Gastrocnemius medialis (tissue), 4 donors: Measurements from ENCODE around the gene NF2. TPM values are rescaled to one million over a fixed set of nuclear protein-coding genes. Genes with fewer than 3 reads are reported as not detected.

Experiments used
- ATAC-seq, 2 donors: fragments of 150-250 bp; one replicate each; pipeline ENCODE4 v1.9.1; 2016
- DNase-seq, 2 donors: peaks; one replicate each; pipeline ENCODE4 v3.0.0-alpha.2; 2019
- H3K27ac ChIP-seq, 4 donors: fragments of 200-600 bp; sonication (generic); 1 replicate in 1 of 4; 2 replicates in 3 of 4; pipeline ENCODE4 v1.5.1; 2016 to 2018; ENCODE audit warnings: mild to moderate bottlenecking in 2 of 4, moderate library complexity in 1 of 4
- H3K27me3 ChIP-seq, 3 donors: fragments of 200-600 bp; sonication (generic) in 2 of 3; 1 replicate in 1 of 3; 2 replicates in 2 of 3; pipeline versions ENCODE4 v1.5.1 to v1.6.0; 2016 to 2019; ENCODE audit warnings: mild to moderate bottlenecking in 1 of 3, moderate library complexity in 1 of 3
- H3K36me3 ChIP-seq, 2 donors: fragments of 200-600 bp; sonication (generic) in 1 of 2; one replicate each; pipeline ENCODE4 v1.5.1; 2017 to 2018
- H3K4me1 ChIP-seq, 2 donors: fragments of 200-600 bp; sonication (generic) in 1 of 2; one replicate each; pipeline ENCODE4 v1.5.1; 2016 to 2017; ENCODE audit warnings: mild to moderate bottlenecking in 2 of 2
- H3K4me3 ChIP-seq, 4 donors: fragments of 200-600 bp; sonication (generic) in 3 of 4; 1 replicate in 1 of 4; 2 replicates in 3 of 4; pipeline ENCODE4 v1.5.1; 2016 to 2019; ENCODE audit warnings: mild to moderate bottlenecking in 2 of 4
- H3K9me3 ChIP-seq, 3 donors: fragments of 200-600 bp; sonication (generic) in 2 of 3; 1 replicate in 1 of 3; 2 replicates in 2 of 3; pipeline ENCODE4 v1.5.1; 2016 to 2019
- POLR2A ChIP-seq, 2 donors: fragments of 450-650 bp; IDR thresholded peaks; one replicate each; pipeline ENCODE4 v1.6.1; 2017; ENCODE audit warnings: antibody characterized with exemption in 2 of 2, mild to moderate bottlenecking in 2 of 2, moderate library complexity in 2 of 2
- in situ Hi-C, 4 donors: fragments of 200-750 bp; cut with MboI; loops; one replicate each; pipeline versions ENCODE4 v1.15.0 to v1.8.0; 2017; ENCODE audit warnings: low sequenced_read_pairs in 4 of 4
- intact Hi-C: fragments of 100-400 bp; cut with DNase I; formaldehyde crosslinking; loops from one replicate; pipeline ENCODE4 v1.15.1; 2023; ENCODE audit warnings: low total_unique reads
- total RNA-seq, 4 donors: library from RNA; depleted of rRNA; stranded (reverse); fragments of >200 nt; gene quantifications; one replicate each; pipeline versions ENCODE4 v1.1.0 to v1.2.3, GENCODE V29; 2016
- TF ChIP-seq, protein P1 (sequence below), 5 experiments: fragments of 450-650 bp in 3 of 5; fragments of 200-600 bp in 2 of 5; sonication (generic) in 2 of 5; IDR thresholded peaks in 4 of 5; conservative IDR thresholded peaks in 1 of 5; 1 replicate in 4 of 5; 2 replicates in 1 of 5; pipeline ENCODE4 v1.5.1; 2016 to 2019; ENCODE audit warnings: antibody characterized with exemption in 5 of 5, mild to moderate bottlenecking in 3 of 5, moderate library complexity in 3 of 5

The NF2 gene
- total RNA-seq, 4 donors from 2014 or later, result 34.7 to 66.3 (median 48.2) TPM

DNA sequence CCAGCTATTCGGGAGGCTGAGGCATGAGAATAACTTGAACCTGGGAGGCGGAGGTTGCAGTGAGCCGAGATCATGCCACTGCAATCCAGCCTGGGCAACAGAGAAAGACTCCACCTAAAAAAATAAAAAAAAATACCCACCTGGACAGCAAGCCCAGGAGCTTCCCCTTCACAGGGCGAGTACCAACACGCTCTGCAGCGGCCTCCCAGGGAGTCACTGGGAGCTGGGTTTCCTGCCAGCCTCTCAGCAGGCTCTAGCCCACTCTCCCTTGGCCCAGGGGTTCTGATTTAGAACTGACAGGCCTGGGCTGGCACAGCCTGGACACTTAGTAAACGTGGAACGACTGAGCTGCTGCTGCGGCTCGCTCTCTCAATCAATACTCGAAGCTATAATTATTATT lies 114.4 kb downstream of the NF2 start:
- H3K4me1 ChIP-seq, result no peaks in the 10 kb centered on the region
- H3K4me3 ChIP-seq, result no peak overlapping the region
- in situ Hi-C loops (no loop called here), intact Hi-C loops (no loop called here)
- TF ChIP-seq, protein P1, sequence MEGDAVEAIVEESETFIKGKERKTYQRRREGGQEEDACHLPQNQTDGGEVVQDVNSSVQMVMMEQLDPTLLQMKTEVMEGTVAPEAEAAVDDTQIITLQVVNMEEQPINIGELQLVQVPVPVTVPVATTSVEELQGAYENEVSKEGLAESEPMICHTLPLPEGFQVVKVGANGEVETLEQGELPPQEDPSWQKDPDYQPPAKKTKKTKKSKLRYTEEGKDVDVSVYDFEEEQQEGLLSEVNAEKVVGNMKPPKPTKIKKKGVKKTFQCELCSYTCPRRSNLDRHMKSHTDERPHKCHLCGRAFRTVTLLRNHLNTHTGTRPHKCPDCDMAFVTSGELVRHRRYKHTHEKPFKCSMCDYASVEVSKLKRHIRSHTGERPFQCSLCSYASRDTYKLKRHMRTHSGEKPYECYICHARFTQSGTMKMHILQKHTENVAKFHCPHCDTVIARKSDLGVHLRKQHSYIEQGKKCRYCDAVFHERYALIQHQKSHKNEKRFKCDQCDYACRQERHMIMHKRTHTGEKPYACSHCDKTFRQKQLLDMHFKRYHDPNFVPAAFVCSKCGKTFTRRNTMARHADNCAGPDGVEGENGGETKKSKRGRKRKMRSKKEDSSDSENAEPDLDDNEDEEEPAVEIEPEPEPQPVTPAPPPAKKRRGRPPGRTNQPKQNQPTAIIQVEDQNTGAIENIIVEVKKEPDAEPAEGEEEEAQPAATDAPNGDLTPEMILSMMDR (IDR thresholded peaks at IDR 0.05 in 4 of 5, conservative IDR thresholded peaks at IDR 0.05 in 1 of 5), result no peak
- no peaks in the 10 kb centered on the region for H3K36me3 ChIP-seq
- no peak for DNase-seq
- ATAC-seq, result no peak
- H3K9me3 ChIP-seq, result no peaks in the 10 kb centered on the region
- peaks cover 24 to 26% (median 24%) of the 10 kb centered on the region in 3 donors for H3K27me3 ChIP-seq
- no peak overlapping the region for H3K27ac ChIP-seq

DNA sequence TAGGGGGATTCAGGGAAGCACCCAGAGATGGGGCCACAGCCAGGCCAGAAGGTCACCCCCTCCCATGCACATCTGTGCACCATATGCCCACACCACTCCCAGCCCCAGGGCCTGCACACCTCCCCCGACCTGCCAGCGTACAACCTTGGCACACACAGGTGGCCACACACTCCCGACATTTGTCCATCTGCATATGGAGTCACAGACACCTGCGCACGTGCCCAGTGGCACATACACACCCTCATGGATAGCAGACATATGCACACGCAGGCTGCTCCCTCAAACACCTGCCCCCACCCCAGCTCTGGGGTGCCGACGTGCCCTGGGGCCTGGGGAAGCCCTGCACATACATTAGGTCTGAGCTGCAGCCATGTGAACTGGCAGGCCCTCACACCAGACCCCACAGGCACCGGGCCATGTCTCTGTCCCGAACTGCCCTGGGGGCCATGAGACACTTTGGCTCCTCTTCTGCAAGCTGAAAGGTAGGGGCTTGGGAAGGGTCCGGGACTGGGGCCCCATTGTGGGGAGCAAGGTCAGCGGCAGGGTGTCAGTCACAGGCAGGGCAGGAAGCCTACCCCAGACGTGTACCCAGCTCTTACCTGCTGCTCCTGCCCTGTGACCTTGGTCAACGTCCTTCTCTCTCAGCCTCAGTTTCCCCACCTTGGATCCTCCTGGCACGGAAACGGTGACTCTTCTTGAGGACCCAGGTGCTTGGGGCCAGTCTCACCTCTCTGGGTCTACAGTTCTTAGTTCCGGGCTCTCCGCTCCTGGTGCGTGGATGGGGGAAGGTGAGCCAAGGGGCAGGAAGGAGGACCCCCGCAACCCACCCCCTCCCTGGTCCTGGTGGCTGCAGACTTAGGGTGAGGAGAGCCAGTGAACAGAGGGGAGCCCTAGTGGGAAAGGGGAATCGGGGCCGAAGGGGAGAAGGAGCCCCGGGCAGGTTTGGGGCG lies 115.8 kb downstream of the NF2 start:
- peaks cover 24 to 26% (median 24%) of the 10 kb centered on the region in 3 donors for H3K27me3 ChIP-seq
- H3K4me1 ChIP-seq, result no peaks in the 10 kb centered on the region
- in situ Hi-C loops (no loop called here), intact Hi-C loops (no loop called here)
- H3K36me3 ChIP-seq, result no peaks in the 10 kb centered on the region
- ATAC-seq (no peak), DNase-seq (no peak)
- no peaks in the 10 kb centered on the region for H3K9me3 ChIP-seq
- no peak for TF ChIP-seq POLR2A (IDR thresholded peaks at IDR 0.05)
- TF ChIP-seq, protein P1 (IDR thresholded peaks at IDR 0.05 in 4 of 5, conservative IDR thresholded peaks at IDR 0.05 in 1 of 5), result no peak
- no peak overlapping the region for H3K4me3 ChIP-seq
- no peak overlapping the region for H3K27ac ChIP-seq

DNA sequence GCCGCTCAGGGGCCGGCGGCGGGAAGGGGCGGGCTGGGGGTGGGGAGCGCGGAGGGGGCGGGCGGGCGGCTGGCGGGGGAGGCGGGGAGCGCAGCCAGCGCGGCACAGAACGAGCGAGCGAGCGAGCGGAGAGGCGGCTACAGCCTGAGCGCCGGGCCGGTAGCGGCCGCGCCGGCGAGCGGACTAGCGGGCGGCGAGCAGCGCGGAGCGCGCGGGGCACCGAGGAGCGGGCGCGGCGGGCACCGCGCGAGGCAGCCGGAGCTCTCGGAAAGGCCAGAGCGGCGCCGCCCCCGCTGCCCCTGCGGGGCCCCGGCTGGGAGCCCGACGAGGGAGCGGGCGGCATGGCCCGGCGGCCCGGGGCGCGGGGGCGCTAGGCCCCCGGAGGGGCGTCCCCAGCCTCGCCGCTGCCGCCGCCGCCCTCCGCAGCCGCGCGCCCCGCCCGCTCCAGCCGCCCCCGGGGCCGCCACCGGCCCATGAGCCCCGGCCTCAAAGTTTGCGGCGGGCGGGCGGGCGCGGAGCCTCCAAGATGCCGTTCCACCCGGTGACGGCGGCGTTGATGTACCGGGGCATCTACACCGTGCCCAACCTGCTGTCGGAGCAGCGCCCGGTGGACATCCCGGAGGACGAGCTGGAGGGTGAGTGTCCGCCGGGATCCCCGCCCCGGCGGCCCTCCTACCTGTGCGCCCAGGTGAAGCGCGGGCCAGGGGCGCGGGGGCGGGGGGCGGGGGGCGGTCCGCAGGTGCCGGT lies 116.6 kb downstream of the NF2 start, which contains the start of gene CABP7:
CABP7 (plus strand) TSS at position 105 of the 747 bp plus-strand sequence; CDS start at position 527, 422 bp downstream.
- peaks cover 24 to 26% (median 24%) of the 10 kb centered on the region in 3 donors for H3K27me3 ChIP-seq
- intact Hi-C loops, result no loop called here

DNA sequence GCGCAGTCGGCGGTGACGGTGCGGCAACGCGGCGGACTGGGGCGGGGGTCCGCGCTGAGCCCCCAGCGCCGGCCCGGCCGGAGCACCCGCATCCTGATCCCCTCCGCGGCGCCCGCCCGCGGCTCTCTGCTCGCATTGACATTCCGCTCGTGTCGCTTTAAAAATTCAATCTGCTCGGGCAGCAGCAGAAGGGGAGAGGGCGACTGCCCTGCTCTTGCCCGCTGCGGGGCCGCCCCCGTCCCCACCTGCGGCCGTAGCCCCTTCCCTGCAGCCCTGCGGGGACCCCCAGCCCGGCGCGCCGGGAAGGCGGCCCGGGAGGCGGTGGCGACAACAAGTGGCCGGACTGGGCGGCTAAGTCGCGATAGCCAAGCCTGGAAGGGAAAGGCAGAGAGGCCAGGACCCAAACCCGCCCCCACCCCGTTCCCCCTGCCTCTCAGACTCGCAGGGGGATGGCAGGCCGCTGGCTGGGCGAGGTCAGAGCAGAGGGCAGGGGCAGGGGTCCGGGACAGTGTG lies 117.4 kb downstream of the NF2 start:
- DNase-seq (no peak), ATAC-seq (no peak)
- no peak for TF ChIP-seq POLR2A (IDR thresholded peaks at IDR 0.05)
- TF ChIP-seq, protein P1 (IDR thresholded peaks at IDR 0.05 in 4 of 5, conservative IDR thresholded peaks at IDR 0.05 in 1 of 5), result no peak
- no peaks in the 10 kb centered on the region for H3K4me1 ChIP-seq
- no peaks in the 10 kb centered on the region for H3K36me3 ChIP-seq
- H3K27ac ChIP-seq, result no peak overlapping the region
- H3K9me3 ChIP-seq, result no peaks in the 10 kb centered on the region
- intact Hi-C loops (no loop called here), in situ Hi-C loops (no loop called here)
- H3K4me3 ChIP-seq, result no peak overlapping the region
- H3K27me3 ChIP-seq, result peaks cover 24 to 26% (median 24%) of the 10 kb centered on the region in 3 donors

More for the DNA sequence above, 116.6 kb downstream of the NF2 start, which contains the start of gene CABP7:
- in situ Hi-C loops, result no loop called here
- no peak for DNase-seq
- Histone ChIP-seq H3K36me3 (no peaks in the 10 kb centered on the region), H3K9me3 (no peaks in the 10 kb centered on the region), H3K4me1 (no peaks in the 10 kb centered on the region), H3K27ac (no peak within 1 kb of the TSS), H3K4me3 (no peak within 1 kb of the TSS)
- TF ChIP-seq, protein P1 (IDR thresholded peaks at IDR 0.05 in 4 of 5, conservative IDR thresholded peaks at IDR 0.05 in 1 of 5), result no peak
- TF ChIP-seq POLR2A (IDR thresholded peaks at IDR 0.05), result no peak
- no peak for ATAC-seq
